SU-DHL-6 (cell line): ENCODE measurements around the gene HDGFL3.

Source experiments
- H2AFZ ChIP-seq: fragments of 200-600 bp; sonication (generic); 2 replicates; pipeline ENCODE4 v1.6.1; 2014; ENCODE audit warnings: low read depth, mild to moderate bottlenecking, moderate library complexity, mixed read lengths, antibody characterized with exemption, low read length; ENCODE audit not compliant: severe bottlenecking
- H3F3A ChIP-seq: fragments of 200-600 bp; shearing (Covaris generic); 2 replicates; pipeline ENCODE4 v1.6.0; 2016; ENCODE audit warnings: antibody characterized with exemption, mild to moderate bottlenecking; ENCODE audit not compliant: insufficient read depth
- H3K27ac ChIP-seq: fragments of 200-600 bp; sonication (generic); 2 replicates; pipeline ENCODE4 v1.5.1; 2016; ENCODE audit warnings: low read depth, mild to moderate bottlenecking, low read length, moderate library complexity, mixed read lengths
- H3K27me3 ChIP-seq: fragments of 200-600 bp; sonication (generic), shearing (Covaris generic); 2 replicates; pipeline ENCODE4 v1.6.0; 2014; ENCODE audit warnings: mild to moderate bottlenecking, low read length
- H3K36me3 ChIP-seq: fragments of 200-600 bp; sonication (generic); 2 replicates; pipeline ENCODE4 v1.6.1; 2014; ENCODE audit warnings: mild to moderate bottlenecking, low read length, mixed read lengths
- H3K4me2 ChIP-seq: fragments of 300-600, 200-600 bp; shearing (Covaris generic), sonication (generic); 2 replicates; pipeline ENCODE4 v1.6.0; 2014; ENCODE audit warnings: low read length, low read depth, mild to moderate bottlenecking; ENCODE audit not compliant: poor library complexity, severe bottlenecking
- H3K4me3 ChIP-seq: fragments of 200-600 bp; sonication (generic); 2 replicates; pipeline ENCODE4 v1.5.1; 2014; ENCODE audit warnings: antibody characterized with exemption, low read length, mild to moderate bottlenecking, mixed read lengths; ENCODE audit not compliant: insufficient read depth, poor library complexity, severe bottlenecking
- H3K79me2 ChIP-seq: fragments of 200-600 bp; sonication (generic); 2 replicates; pipeline ENCODE4 v1.6.1; 2014; ENCODE audit warnings: mild to moderate bottlenecking, low read length, moderate library complexity; ENCODE audit not compliant: insufficient read depth
- H3K9ac ChIP-seq: fragments of 200-600 bp; sonication (generic); 2 replicates; pipeline ENCODE4 v1.7.0; 2014; ENCODE audit warnings: mild to moderate bottlenecking, low read length
- H3K9me2 ChIP-seq: fragments of 200-600 bp; sonication (generic); replicated peaks from 2 replicates; pipeline ENCODE4 v1.6.1; 2014; ENCODE audit warnings: low read length; ENCODE audit not compliant: insufficient read depth
- H3K9me3 ChIP-seq: fragments of 200-600 bp; sonication (generic); 2 replicates; pipeline ENCODE4 v1.6.1; 2014; ENCODE audit warnings: low read length, mixed read lengths; ENCODE audit not compliant: insufficient read depth
- H4K20me1 ChIP-seq: fragments of 200-600 bp; sonication (generic); 2 replicates; pipeline ENCODE4 v1.6.1; 2014; ENCODE audit warnings: low read depth, mild to moderate bottlenecking, antibody characterized with exemption, low read length, moderate library complexity, mixed read lengths
- EZH2phosphoT487 ChIP-seq: fragments of 200-600 bp; sonication (generic), shearing (Covaris generic); conservative IDR thresholded peaks from 2 replicates; pipeline ENCODE4 v1.6.1; 2018; ENCODE audit warnings: mild to moderate bottlenecking, antibody characterized with exemption, low read length, moderate library complexity, mixed read lengths
- TF ChIP-seq, protein P1 (sequence below): fragments of 200-600 bp; sonication (generic); IDR thresholded peaks from one replicate; pipeline ENCODE4 v1.5.1; 2017; ENCODE audit warnings: antibody characterized with exemption, mild to moderate bottlenecking, low read length, moderate library complexity; ENCODE audit not compliant: insufficient read depth, poor library complexity, severe bottlenecking

HDGFL3 gene

DNA sequence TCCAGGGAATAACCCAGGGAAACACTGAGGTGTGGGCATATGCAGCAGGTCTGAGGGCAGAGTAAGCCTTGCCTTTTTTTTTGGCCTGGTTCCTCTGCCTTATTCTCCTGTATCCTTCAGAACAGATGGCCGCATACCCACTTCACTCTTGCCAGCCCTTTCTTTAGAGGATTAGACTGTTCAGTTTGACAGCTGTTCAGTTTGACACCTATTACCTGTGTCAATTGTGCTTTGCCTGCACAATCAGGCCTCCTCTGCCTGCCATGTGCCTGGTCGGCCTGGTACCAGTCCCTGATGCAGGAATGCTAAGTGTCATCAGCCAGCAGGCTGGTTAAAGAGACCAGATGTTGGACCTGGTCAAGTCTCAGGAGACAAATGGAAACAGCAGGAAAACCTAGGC, 77.8 kb downstream of the HDGFL3 start:
- no peaks in the 10 kb centered on the region for H3K36me3 ChIP-seq
- no peaks in the 10 kb centered on the region for H3K79me2 ChIP-seq
- H3K4me2 ChIP-seq: no peak overlapping the region
- no peaks in the 10 kb centered on the region for H4K20me1 ChIP-seq
- no peak overlapping the region for H3K9ac ChIP-seq
- TF ChIP-seq, protein P1, sequence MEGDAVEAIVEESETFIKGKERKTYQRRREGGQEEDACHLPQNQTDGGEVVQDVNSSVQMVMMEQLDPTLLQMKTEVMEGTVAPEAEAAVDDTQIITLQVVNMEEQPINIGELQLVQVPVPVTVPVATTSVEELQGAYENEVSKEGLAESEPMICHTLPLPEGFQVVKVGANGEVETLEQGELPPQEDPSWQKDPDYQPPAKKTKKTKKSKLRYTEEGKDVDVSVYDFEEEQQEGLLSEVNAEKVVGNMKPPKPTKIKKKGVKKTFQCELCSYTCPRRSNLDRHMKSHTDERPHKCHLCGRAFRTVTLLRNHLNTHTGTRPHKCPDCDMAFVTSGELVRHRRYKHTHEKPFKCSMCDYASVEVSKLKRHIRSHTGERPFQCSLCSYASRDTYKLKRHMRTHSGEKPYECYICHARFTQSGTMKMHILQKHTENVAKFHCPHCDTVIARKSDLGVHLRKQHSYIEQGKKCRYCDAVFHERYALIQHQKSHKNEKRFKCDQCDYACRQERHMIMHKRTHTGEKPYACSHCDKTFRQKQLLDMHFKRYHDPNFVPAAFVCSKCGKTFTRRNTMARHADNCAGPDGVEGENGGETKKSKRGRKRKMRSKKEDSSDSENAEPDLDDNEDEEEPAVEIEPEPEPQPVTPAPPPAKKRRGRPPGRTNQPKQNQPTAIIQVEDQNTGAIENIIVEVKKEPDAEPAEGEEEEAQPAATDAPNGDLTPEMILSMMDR: no peak
- no peak for TF ChIP-seq EZH2phosphoT487
- H3K4me3 ChIP-seq: no peak overlapping the region
- H3K9me3 ChIP-seq: no peaks in the 10 kb centered on the region
- H3K9me2 ChIP-seq: no peaks in the 10 kb centered on the region
- no peaks in the 10 kb centered on the region for H3F3A ChIP-seq
- no peaks in the 10 kb centered on the region for H3K27me3 ChIP-seq
- H2AFZ ChIP-seq: no peak overlapping the region
- H3K27ac ChIP-seq: no peak overlapping the region

DNA sequence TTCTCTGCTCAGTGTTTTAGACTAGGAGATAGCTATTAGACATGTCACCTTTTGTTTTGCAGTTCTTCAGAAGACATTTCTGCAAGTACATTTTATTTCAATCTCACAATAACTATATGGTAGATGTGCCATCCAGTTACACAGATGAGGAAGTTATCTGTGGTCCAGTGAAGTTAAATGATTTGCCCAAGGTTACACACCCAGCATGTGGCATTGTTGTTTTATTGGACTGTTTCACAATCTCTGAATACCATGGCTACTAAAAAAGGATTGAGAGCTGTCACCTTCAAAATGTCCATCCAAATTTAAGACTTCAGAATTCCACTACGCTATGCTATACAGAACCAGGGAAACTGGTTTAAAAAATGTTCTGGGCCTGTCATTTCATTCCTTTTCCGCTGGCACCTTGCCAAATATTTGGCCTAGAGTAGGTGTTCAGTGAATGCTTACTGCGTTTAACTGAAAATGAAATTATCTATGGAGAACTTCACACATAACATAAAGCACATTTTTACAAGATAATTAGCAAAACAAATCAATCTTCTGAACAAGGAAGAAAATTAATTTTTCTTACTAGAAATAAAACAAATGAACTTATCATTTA, 80.0 kb downstream of the HDGFL3 start:
- Histone ChIP-seq H3K9me2 (no peaks in the 10 kb centered on the region), H4K20me1 (no peaks in the 10 kb centered on the region)

DNA sequence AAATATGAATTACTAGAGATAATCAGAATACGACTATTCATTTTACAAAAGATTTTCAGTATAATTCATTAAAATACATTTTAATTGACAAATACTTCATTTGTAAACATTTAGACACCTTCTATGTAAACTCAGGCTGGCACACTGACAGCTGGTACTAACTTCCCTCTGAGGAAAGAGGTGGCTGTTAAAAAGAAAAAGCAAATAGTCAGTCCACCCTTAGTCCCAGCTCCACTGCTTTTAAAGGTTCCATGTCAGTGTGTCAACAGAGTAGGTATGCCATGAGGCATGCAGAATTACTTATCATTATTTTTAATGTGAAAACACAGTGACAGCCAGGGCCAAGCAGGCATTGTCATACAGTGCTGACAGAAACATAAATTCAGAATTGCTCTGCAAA, 84.1 kb downstream of the HDGFL3 start:
- H3K9ac ChIP-seq: no peak overlapping the region
- no peaks in the 10 kb centered on the region for H3K9me3 ChIP-seq
- no peak for TF ChIP-seq EZH2phosphoT487
- TF ChIP-seq, protein P1: no peak
- no peak overlapping the region for H2AFZ ChIP-seq
- no peaks in the 10 kb centered on the region for H3K36me3 ChIP-seq
- no peak overlapping the region for H3K4me2 ChIP-seq
- H4K20me1 ChIP-seq: no peaks in the 10 kb centered on the region
- H3K9me2 ChIP-seq: no peaks in the 10 kb centered on the region
- H3F3A ChIP-seq: no peaks in the 10 kb centered on the region
- H3K27me3 ChIP-seq: no peaks in the 10 kb centered on the region; the same call in 1 of the 2 replicates
- H3K27ac ChIP-seq: no peak overlapping the region
- no peak overlapping the region for H3K4me3 ChIP-seq
- H3K79me2 ChIP-seq: no peaks in the 10 kb centered on the region

More for the DNA sequence above, 80.0 kb downstream of the HDGFL3 start:
- Histone ChIP-seq H3K4me2 (no peak overlapping the region), H3F3A (no peaks in the 10 kb centered on the region), H3K9ac (no peak overlapping the region), H3K9me3 (no peaks in the 10 kb centered on the region), H3K27me3 (no peaks in the 10 kb centered on the region), H3K36me3 (no peaks in the 10 kb centered on the region), H2AFZ (no peak overlapping the region), H3K4me3 (no peak overlapping the region), H3K27ac (no peak overlapping the region), H3K79me2 (no peaks in the 10 kb centered on the region)
- no peak for TF ChIP-seq EZH2phosphoT487
- TF ChIP-seq, protein P1: no peak
